WTC11 (cell line): ENCODE results near the gene SNRNP70. TPM values are rescaled to one million over a fixed set of nuclear protein-coding genes. Genes with fewer than 3 reads are reported as not detected.

Experiments
- ATAC-seq: fragments of 200-7000 bp; cut with Tn5 transposase; 2 replicates; pipeline ENCODE4 v1.10.0; 2021; ENCODE audit warnings: mild to moderate bottlenecking, moderate library complexity
- CTCF ChIA-PET: fragments of 300-600 bp; sonication (Branson Sonifier 250); formaldehyde crosslinking; loops from one replicate; lab custom pipeline; 2021; ENCODE audit warnings: antibody characterized with exemption; lab: Charles Lee
- POLR2A ChIA-PET: fragments of 350-600 bp; sonication (Branson Sonifier 250); formaldehyde crosslinking; loops from one replicate; lab custom pipeline; 2021; ENCODE audit warnings: antibody characterized with exemption; lab: Charles Lee
- DNase-seq: peaks from one replicate; pipeline ENCODE4 v3.0.0; 2021; ENCODE audit warnings: low spot score
- H3K27ac Mint-ChIP-seq: 2 replicates; pipeline ENCODE4 v1.8.0; 2021; ENCODE audit warnings: mixed read lengths
- H3K27me3 Mint-ChIP-seq: 2 replicates; pipeline ENCODE4 v1.8.0; 2021; ENCODE audit warnings: low read depth, mild to moderate bottlenecking, moderate library complexity, mixed read lengths
- H3K36me3 Mint-ChIP-seq: 2 replicates; pipeline ENCODE4 v1.8.0; 2021; ENCODE audit warnings: mixed read lengths
- H3K4me1 Mint-ChIP-seq: 2 replicates; pipeline ENCODE4 v1.8.0; 2022; ENCODE audit warnings: mixed read lengths
- H3K4me3 Mint-ChIP-seq: 2 replicates; pipeline ENCODE4 v1.8.0; 2021; ENCODE audit warnings: mild to moderate bottlenecking, moderate library complexity, mixed read lengths
- H3K9me3 Mint-ChIP-seq: 2 replicates; pipeline ENCODE4 v1.8.0; 2021; ENCODE audit warnings: mixed read lengths
- CREB1 ChIP-seq: sonication (generic); formaldehyde crosslinking; IDR thresholded peaks from 2 replicates; pipeline ENCODE4 v1.8.0; 2023; ENCODE audit warnings: mild to moderate bottlenecking, missing genetic modification reagents
- FOXP1 ChIP-seq: sonication (generic); formaldehyde crosslinking; IDR thresholded peaks from 2 replicates; pipeline ENCODE4 v1.8.0; 2022; ENCODE audit warnings: missing genetic modification reagents, mild to moderate bottlenecking, moderate library complexity, borderline replicate concordance
- GABPB1 ChIP-seq: sonication (generic); formaldehyde crosslinking; IDR thresholded peaks from 2 replicates; pipeline ENCODE4 v1.8.1; 2023; ENCODE audit warnings: mild to moderate bottlenecking, missing genetic modification reagents
- GTF2I ChIP-seq: fragments of 250-450 bp; sonication (Bioruptor Pico); conservative IDR thresholded peaks from 2 replicates; pipeline ENCODE4 v1.4.0; 2021; ENCODE audit warnings: mild to moderate bottlenecking
- NFE2L1 ChIP-seq: sonication (generic); formaldehyde crosslinking; IDR thresholded peaks from 2 replicates; pipeline ENCODE4 v1.8.1; 2023; ENCODE audit warnings: missing genetic modification reagents
- PRRX2 ChIP-seq: fragments of 250-450 bp; sonication (Bioruptor Pico); IDR thresholded peaks from 2 replicates; pipeline ENCODE4 v1.8.0; 2021; ENCODE audit warnings: mild to moderate bottlenecking
- RELA ChIP-seq: sonication (generic); formaldehyde crosslinking; IDR thresholded peaks from 2 replicates; pipeline ENCODE4 v1.8.1; 2022; ENCODE audit warnings: missing genetic modification reagents, mild to moderate bottlenecking, borderline replicate concordance
- TEAD1 ChIP-seq: sonication (generic); formaldehyde crosslinking; IDR thresholded peaks from 2 replicates; pipeline ENCODE4 v1.8.0; 2022; ENCODE audit warnings: mild to moderate bottlenecking, missing genetic modification reagents
- ZNF263 ChIP-seq: sonication (generic); formaldehyde crosslinking; IDR thresholded peaks from 2 replicates; pipeline ENCODE4 v1.8.1; 2022; ENCODE audit warnings: low read depth, mild to moderate bottlenecking, moderate library complexity, missing genetic modification reagents
- ZNF416 ChIP-seq: fragments of 250-450 bp; sonication (Bioruptor Pico); IDR thresholded peaks from 2 replicates; pipeline ENCODE4 v1.9.0; 2021; ENCODE audit warnings: mild to moderate bottlenecking, inconsistent platforms
- total RNA-seq: library from RNA; stranded (reverse); gene quantifications from 3 replicates; pipeline ENCODE4 v1.2.3, GENCODE V29; 2021
- TF ChIP-seq, protein P1 (sequence below): sonication (generic); formaldehyde crosslinking; IDR thresholded peaks from 2 replicates; pipeline ENCODE4 v1.8.1; 2023; ENCODE audit warnings: mild to moderate bottlenecking, missing genetic modification reagents, borderline replicate concordance
- TF ChIP-seq, protein P2 (sequence below): fragments of 250-450 bp; sonication (Bioruptor Pico); IDR thresholded peaks from 2 replicates; pipeline ENCODE4 v1.9.0; 2021; ENCODE audit warnings: moderate library complexity, mild to moderate bottlenecking, inconsistent platforms, borderline replicate concordance
- TF ChIP-seq, protein P3 (sequence below): sonication (generic); formaldehyde crosslinking; IDR thresholded peaks from 2 replicates; pipeline ENCODE4 v1.8.1; 2023; ENCODE audit warnings: mild to moderate bottlenecking, missing genetic modification reagents
- TF ChIP-seq, protein P4 (sequence below): sonication (generic); formaldehyde crosslinking; IDR thresholded peaks from 2 replicates; pipeline ENCODE4 v1.8.0; 2023; ENCODE audit warnings: mild to moderate bottlenecking, missing genetic modification reagents
- TF ChIP-seq, protein P5 (sequence below): sonication (generic); formaldehyde crosslinking; IDR thresholded peaks from 2 replicates; pipeline ENCODE4 v1.8.1; 2023; ENCODE audit warnings: mild to moderate bottlenecking, missing genetic modification reagents

Gene SNRNP70
- total RNA-seq, 1 experiment from 2014 or later, result 266 TPM

DNA sequence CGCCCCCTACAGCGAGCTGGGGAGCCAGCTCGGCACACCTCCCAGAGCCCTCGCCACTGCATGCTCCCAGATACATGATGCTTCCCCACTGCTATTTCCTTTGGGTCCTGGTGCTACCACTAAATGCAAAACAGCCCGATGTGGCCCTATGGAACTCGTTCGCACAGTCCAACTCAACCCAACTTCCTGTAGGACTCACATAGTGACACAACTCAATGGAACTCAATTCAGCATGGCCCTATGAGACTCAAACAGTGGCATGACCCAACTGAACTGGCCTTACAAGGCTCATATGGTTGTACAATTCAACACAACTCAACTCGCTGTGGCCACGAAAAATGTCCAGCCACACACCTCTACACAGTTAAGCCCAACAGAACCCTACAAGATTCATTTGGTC, 16.2 kb upstream of the SNRNP70 start:
- ATAC-seq, result no peak
- Mint-ChIP-seq H3K9me3 (peaks cover 8% of the 10 kb centered on the region), H3K4me3 (no peak overlapping the region), H3K27me3 (peaks cover 90% of the 10 kb centered on the region), H3K36me3 (no peaks in the 10 kb centered on the region; the same call in 1 of the 2 replicates), H3K4me1 (peaks cover 32% of the 10 kb centered on the region), H3K27ac (no peak overlapping the region)
- ChIA-PET CTCF (interaction anchor here (1.0 to 3.3 kb wide), 5 partner anchors 13 to 141 kb away, joined by 3 to 10 read pairs (median 7); partner anchors contain the start of gene RUVBL2), POLR2A (no interaction called here)
- TF ChIP-seq, protein P1, sequence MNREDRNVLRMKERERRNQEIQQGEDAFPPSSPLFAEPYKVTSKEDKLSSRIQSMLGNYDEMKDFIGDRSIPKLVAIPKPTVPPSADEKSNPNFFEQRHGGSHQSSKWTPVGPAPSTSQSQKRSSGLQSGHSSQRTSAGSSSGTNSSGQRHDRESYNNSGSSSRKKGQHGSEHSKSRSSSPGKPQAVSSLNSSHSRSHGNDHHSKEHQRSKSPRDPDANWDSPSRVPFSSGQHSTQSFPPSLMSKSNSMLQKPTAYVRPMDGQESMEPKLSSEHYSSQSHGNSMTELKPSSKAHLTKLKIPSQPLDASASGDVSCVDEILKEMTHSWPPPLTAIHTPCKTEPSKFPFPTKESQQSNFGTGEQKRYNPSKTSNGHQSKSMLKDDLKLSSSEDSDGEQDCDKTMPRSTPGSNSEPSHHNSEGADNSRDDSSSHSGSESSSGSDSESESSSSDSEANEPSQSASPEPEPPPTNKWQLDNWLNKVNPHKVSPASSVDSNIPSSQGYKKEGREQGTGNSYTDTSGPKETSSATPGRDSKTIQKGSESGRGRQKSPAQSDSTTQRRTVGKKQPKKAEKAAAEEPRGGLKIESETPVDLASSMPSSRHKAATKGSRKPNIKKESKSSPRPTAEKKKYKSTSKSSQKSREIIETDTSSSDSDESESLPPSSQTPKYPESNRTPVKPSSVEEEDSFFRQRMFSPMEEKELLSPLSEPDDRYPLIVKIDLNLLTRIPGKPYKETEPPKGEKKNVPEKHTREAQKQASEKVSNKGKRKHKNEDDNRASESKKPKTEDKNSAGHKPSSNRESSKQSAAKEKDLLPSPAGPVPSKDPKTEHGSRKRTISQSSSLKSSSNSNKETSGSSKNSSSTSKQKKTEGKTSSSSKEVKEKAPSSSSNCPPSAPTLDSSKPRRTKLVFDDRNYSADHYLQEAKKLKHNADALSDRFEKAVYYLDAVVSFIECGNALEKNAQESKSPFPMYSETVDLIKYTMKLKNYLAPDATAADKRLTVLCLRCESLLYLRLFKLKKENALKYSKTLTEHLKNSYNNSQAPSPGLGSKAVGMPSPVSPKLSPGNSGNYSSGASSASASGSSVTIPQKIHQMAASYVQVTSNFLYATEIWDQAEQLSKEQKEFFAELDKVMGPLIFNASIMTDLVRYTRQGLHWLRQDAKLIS (CRISPR knock-in tag), result no peak
- no peak for DNase-seq

DNA sequence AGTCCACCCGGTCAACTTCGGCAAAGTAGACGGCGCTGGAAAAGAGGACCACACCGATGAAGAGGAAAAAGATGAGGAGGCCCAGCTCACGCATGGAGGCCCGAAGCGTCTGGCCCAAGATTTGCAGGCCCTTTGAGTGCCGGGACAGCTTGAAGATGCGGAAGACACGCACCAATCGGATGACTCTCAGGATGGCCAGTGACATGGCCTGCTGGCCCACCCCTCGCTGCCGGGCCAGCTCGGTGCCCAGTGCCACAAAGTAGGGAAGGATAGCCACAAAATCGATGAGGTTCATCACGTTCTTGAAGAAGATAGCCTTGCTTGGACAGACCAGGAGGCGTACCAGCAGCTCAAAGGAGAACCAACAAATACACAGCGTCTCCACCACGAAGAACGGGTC, 14.8 kb upstream of the SNRNP70 start:
- ATAC-seq, result no peak
- peaks cover 28% of the 10 kb centered on the region for H3K4me1 Mint-ChIP-seq
- TF ChIP-seq CREB1 (CRISPR knock-in tag), result no peak
- TF ChIP-seq FOXP1, result no peak
- TF ChIP-seq, protein P2, sequence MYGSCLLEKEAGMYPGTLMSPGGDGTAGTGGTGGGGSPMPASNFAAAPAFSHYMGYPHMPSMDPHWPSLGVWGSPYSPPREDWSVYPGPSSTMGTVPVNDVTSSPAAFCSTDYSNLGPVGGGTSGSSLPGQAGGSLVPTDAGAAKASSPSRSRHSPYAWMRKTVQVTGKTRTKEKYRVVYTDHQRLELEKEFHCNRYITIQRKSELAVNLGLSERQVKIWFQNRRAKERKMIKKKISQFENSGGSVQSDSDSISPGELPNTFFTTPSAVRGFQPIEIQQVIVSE (CRISPR knock-in tag), result no peak
- no peak for TF ChIP-seq GTF2I
- no peak for TF ChIP-seq GABPB1 (CRISPR knock-in tag)
- TF ChIP-seq, protein P3, sequence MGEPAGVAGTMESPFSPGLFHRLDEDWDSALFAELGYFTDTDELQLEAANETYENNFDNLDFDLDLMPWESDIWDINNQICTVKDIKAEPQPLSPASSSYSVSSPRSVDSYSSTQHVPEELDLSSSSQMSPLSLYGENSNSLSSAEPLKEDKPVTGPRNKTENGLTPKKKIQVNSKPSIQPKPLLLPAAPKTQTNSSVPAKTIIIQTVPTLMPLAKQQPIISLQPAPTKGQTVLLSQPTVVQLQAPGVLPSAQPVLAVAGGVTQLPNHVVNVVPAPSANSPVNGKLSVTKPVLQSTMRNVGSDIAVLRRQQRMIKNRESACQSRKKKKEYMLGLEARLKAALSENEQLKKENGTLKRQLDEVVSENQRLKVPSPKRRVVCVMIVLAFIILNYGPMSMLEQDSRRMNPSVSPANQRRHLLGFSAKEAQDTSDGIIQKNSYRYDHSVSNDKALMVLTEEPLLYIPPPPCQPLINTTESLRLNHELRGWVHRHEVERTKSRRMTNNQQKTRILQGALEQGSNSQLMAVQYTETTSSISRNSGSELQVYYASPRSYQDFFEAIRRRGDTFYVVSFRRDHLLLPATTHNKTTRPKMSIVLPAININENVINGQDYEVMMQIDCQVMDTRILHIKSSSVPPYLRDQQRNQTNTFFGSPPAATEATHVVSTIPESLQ, result no peak
- TF ChIP-seq, protein P4, sequence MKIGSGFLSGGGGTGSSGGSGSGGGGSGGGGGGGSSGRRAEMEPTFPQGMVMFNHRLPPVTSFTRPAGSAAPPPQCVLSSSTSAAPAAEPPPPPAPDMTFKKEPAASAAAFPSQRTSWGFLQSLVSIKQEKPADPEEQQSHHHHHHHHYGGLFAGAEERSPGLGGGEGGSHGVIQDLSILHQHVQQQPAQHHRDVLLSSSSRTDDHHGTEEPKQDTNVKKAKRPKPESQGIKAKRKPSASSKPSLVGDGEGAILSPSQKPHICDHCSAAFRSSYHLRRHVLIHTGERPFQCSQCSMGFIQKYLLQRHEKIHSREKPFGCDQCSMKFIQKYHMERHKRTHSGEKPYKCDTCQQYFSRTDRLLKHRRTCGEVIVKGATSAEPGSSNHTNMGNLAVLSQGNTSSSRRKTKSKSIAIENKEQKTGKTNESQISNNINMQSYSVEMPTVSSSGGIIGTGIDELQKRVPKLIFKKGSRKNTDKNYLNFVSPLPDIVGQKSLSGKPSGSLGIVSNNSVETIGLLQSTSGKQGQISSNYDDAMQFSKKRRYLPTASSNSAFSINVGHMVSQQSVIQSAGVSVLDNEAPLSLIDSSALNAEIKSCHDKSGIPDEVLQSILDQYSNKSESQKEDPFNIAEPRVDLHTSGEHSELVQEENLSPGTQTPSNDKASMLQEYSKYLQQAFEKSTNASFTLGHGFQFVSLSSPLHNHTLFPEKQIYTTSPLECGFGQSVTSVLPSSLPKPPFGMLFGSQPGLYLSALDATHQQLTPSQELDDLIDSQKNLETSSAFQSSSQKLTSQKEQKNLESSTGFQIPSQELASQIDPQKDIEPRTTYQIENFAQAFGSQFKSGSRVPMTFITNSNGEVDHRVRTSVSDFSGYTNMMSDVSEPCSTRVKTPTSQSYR (CRISPR knock-in tag), result no peak
- TF ChIP-seq ZNF416 (CRISPR knock-in tag), result no peak
- no peak for TF ChIP-seq ZNF263 (CRISPR knock-in tag)
- TF ChIP-seq, protein P5, sequence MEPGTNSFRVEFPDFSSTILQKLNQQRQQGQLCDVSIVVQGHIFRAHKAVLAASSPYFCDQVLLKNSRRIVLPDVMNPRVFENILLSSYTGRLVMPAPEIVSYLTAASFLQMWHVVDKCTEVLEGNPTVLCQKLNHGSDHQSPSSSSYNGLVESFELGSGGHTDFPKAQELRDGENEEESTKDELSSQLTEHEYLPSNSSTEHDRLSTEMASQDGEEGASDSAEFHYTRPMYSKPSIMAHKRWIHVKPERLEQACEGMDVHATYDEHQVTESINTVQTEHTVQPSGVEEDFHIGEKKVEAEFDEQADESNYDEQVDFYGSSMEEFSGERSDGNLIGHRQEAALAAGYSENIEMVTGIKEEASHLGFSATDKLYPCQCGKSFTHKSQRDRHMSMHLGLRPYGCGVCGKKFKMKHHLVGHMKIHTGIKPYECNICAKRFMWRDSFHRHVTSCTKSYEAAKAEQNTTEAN (CRISPR knock-in tag), result no peak
- TF ChIP-seq NFE2L1 (CRISPR knock-in tag), result no peak
- no peak for TF ChIP-seq PRRX2 (CRISPR knock-in tag)
- TF ChIP-seq TEAD1, result no peak
- TF ChIP-seq RELA (CRISPR knock-in tag), result no peak
- TF ChIP-seq, all 79 proteins: peak for 0
- peaks cover 95% of the 10 kb centered on the region for H3K27me3 Mint-ChIP-seq
- DNase-seq, result no peak
- ChIA-PET CTCF (interaction anchor here (0.9 to 3.3 kb wide), 6 partner anchors 14 to 140 kb away, joined by 3 to 10 read pairs (median 6); no protein-coding TSS in a partner anchor), POLR2A (no interaction called here)
- H3K9me3 Mint-ChIP-seq, result peaks cover 8% of the 10 kb centered on the region
- no peak overlapping the region for H3K27ac Mint-ChIP-seq
- no peak overlapping the region for H3K4me3 Mint-ChIP-seq
- no peaks in the 10 kb centered on the region; the same call in 1 of the 2 replicates for H3K36me3 Mint-ChIP-seq
